Cardiac muscle cell (in vitro differentiated cells and primary cell): ENCODE data around the gene CASK. TPM values are rescaled to one million over a fixed set of nuclear protein-coding genes. Genes with fewer than 3 reads are reported as not detected.

Source experiments
- DNase-seq, 2 donors: peaks; one replicate each; pipeline versions ENCODE4 v3.0.0 to v3.0.0-alpha.2; 2010 to 2017; ENCODE audit warnings: low read depth in 1 of 2, low spot score in 1 of 2
- H3K27ac ChIP-seq: fragments of 200-600 bp; sonication (generic); 2 replicates; pipeline ENCODE4 v1.5.1; 2016
- H3K27me3 ChIP-seq: fragments of 200-600 bp; sonication (generic); 2 replicates; pipeline ENCODE4 v1.6.0; 2016; ENCODE audit warnings: control low read depth
- H3K36me3 ChIP-seq: fragments of 200-600 bp; sonication (generic); 2 replicates; pipeline ENCODE4 v1.5.1; 2016; ENCODE audit warnings: control low read depth
- H3K4me1 ChIP-seq: fragments of 200-600 bp; sonication (generic); 2 replicates; pipeline ENCODE4 v1.8.1; 2017; ENCODE audit warnings: low read depth, mild to moderate bottlenecking, mixed run types
- H3K4me3 ChIP-seq: fragments of 200-600 bp; sonication (generic); 2 replicates; pipeline ENCODE4 v1.5.1; 2016; ENCODE audit warnings: mild to moderate bottlenecking
- H3K9me3 ChIP-seq: fragments of 200-600 bp; sonication (generic); 2 replicates; pipeline ENCODE4 v1.5.1; 2017; ENCODE audit warnings: low read depth, mild to moderate bottlenecking, control low read depth
- CTCF ChIP-seq: IDR thresholded peaks from 2 replicates; pipeline ENCODE4 v1.5.1; 2012; ENCODE audit warnings: low read depth, mild to moderate bottlenecking, low read length
- polyA plus RNA-seq: library from polyadenylated mRNA; unstranded; fragments of >200 nt; fragmentation: Nextera tagmentation; extraction: Ambion mirVana; gene quantifications from 2 replicates; pipeline ENCODE4 v1.2.1, GENCODE V29; 2016
- total RNA-seq: library from RNA; depleted of rRNA; stranded (reverse); fragments of >200 nt; gene quantifications from 2 replicates; pipeline ENCODE4 v1.2.3, GENCODE V29; 2016

The CASK gene
- total and polyA plus RNA-seq, 2 experiments from 2014 or later = 40.0 to 44.6 TPM

DNA sequence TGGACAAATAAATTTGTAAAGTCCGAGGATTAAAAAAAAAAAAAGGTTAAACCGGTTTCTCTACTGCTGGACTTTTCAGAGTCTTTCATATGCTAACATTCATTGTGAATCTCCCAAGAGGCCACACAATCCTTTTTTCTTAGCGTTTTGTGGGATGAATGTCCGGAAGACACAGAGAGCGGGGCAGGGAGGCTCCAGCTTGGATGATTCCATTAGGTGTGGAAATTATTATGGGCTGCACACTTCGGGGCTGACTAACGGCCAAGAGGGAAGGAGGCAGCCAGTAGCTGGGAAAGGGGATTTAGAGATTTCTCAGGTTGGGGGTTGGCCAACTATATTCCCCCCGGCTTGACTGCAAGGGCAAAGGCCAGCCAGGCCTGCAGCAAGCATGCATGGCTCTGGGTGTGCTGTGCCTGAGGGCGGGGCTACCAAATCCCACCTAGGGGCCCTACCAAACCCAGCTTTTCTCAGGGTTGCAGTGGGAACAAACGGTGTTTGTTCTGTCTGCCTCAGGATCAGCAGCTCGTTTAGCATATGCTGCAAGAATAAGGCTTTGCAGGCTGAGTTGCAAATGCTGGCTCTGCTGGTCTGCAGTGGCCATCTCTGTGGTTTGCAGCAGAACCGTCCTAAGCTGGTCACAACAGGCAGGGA lies 447.6 kb downstream of the CASK start:
- Histone ChIP-seq H3K27me3 (no peaks in the 10 kb centered on the region), H3K27ac (no peak overlapping the region), H3K36me3 (no peaks in the 10 kb centered on the region), H3K4me1 (no peaks in the 10 kb centered on the region), H3K9me3 (no peaks in the 10 kb centered on the region), H3K4me3 (no peak overlapping the region)
- TF ChIP-seq CTCF = no peak
- DNase-seq = no peak

GRCh38 chrX:41475191-41475590 lies 448.2 kb downstream of the CASK start:
- Histone ChIP-seq H3K27ac (no peak overlapping the region), H3K9me3 (no peaks in the 10 kb centered on the region), H3K36me3 (no peaks in the 10 kb centered on the region), H3K4me1 (no peaks in the 10 kb centered on the region), H3K27me3 (no peaks in the 10 kb centered on the region), H3K4me3 (no peak overlapping the region)
- no peak for TF ChIP-seq CTCF
- no peak for DNase-seq

DNA sequence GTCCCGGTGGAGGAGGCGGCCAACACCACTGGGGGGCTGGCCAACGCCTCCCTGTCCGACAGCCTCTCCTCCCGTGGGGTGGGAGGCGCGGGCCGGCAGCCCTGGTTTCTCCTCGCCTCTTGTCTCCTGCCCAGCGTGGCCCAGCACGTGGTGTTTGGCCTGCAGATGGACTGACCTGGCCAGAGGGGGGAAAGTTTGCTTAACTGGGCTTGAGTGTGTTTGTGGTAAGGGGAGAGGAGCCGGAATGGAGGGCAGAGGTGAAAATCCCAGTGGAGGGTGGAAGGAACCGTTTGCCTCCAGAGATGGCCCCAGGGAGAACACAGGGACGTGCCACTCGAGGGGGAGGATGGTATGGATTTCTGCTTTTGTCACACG lies 448.6 kb downstream of the CASK start:
- Histone ChIP-seq H3K27me3 (no peaks in the 10 kb centered on the region), H3K9me3 (no peaks in the 10 kb centered on the region), H3K4me1 (no peaks in the 10 kb centered on the region), H3K27ac (no peak overlapping the region), H3K36me3 (no peaks in the 10 kb centered on the region), H3K4me3 (no peak overlapping the region)
- no peak for DNase-seq
- no peak for TF ChIP-seq CTCF

DNA sequence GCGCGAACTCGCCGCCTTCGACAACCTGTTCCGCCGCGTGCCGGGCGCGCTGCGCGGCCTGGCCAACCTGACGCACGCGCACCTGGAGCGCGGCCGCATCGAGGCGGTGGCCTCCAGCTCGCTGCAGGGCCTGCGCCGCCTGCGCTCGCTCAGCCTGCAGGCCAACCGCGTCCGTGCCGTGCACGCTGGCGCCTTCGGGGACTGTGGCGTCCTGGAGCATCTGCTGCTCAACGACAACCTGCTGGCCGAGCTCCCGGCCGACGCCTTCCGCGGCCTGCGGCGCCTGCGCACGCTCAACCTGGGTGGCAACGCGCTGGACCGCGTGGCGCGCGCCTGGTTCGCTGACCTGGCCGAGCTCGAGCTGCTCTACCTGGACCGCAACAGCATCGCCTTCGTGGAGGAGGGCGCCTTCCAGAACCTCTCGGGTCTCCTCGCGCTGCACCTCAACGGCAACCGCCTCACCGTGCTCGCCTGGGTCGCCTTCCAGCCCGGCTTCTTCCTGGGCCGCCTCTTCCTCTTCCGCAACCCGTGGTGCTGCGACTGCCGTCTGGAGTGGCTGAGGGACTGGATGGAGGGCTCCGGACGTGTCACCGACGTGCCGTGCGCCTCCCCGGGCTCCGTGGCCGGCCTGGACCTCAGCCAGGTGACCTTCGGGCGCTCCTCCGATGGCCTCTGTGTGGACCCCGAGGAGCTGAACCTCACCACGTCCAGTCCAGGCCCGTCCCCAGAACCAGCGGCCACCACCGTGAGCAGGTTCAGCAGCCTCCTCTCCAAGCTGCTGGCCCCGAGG lies 449.2 kb downstream of the CASK start:
- no peak for DNase-seq
- no peaks in the 10 kb centered on the region for H3K27me3 ChIP-seq
- no peak overlapping the region for H3K27ac ChIP-seq
- no peak overlapping the region for H3K4me3 ChIP-seq
- H3K4me1 ChIP-seq = no peaks in the 10 kb centered on the region
- TF ChIP-seq CTCF = no peak
- no peaks in the 10 kb centered on the region for H3K9me3 ChIP-seq
- no peaks in the 10 kb centered on the region for H3K36me3 ChIP-seq

DNA sequence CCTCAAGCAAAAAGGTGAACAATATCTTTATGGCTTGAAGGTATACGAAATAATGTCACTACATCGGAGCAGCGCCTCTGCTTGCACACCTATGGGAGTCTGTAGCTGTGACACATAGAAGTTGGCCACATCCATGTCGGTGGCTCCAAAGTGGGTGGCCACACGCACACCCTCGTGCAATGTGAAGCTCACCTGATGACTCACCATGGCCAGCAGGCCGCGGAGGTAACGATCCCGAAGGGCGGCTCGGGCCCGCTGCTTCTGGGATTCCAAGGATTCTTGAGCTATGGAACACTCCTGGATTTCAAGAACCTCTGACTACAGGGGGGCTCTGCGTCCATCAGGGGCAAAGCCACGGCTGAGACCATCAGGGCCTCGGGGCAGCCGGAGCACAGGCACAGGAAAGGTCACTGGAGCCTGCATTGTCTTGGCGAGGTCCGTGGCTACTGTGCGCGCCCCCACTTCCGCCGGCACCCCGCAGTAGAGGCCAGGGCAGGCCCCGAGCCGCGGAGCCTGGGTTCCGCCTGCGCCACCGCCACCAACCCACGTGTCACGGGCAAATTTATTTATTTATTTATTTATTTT lies 451.0 kb downstream of the CASK start:
- Histone ChIP-seq H3K4me3 (no peak overlapping the region), H3K27me3 (no peaks in the 10 kb centered on the region), H3K4me1 (peaks cover 5% of the 10 kb centered on the region), H3K9me3 (no peaks in the 10 kb centered on the region), H3K27ac (no peak overlapping the region), H3K36me3 (no peaks in the 10 kb centered on the region)
- no peak for DNase-seq
- TF ChIP-seq CTCF = no peak
